Left kidney (tissue), 2 donors: ENCODE data around the gene SBSN. TPM values are rescaled to one million over a fixed set of nuclear protein-coding genes. Genes with fewer than 3 reads are reported as not detected.
"Not testable (repeated sequence)": the region's sequence is repeated elsewhere in the genome, so short reads cannot be mapped to it uniquely, and the experiment has no call there.

Source experiments
- DNase-seq: peaks from one replicate; pipeline ENCODE4 v3.0.0-alpha.2; 2013
- polyA plus RNA-seq: library from polyadenylated mRNA; unstranded; fragments of 120-200 nt; gene quantifications from one replicate; pipeline ENCODE4 v1.2.1, GENCODE V29; 2013; ENCODE audit not compliant: insufficient read length

SBSN gene
- polyA plus RNA-seq, 1 donor, result not detected

- no peak for DNase-seq
Observed at GRCh38 chr19:35507561-35507960, 20.6 kb downstream of the SBSN start.

DNA sequence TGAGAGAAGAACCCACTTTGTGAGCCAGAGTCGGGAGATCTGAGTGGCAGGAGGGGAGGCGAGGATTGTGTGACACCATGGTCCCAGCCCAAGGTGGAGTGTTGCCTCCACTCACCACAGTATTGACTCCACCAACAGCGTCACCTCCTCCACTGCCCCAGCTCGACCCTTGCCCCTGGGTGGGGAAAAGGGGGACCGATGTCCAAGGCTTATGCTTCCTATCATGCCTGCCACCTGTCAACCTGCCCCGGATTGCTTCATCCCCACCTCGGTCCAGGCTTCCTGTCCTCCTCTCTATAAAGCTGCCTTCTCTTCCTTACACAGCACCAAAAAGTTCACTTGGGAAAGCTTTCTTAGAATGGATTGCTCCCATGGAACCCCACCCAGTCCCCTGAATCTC, 22.1 kb downstream of the SBSN start:
- no peak for DNase-seq

DNA sequence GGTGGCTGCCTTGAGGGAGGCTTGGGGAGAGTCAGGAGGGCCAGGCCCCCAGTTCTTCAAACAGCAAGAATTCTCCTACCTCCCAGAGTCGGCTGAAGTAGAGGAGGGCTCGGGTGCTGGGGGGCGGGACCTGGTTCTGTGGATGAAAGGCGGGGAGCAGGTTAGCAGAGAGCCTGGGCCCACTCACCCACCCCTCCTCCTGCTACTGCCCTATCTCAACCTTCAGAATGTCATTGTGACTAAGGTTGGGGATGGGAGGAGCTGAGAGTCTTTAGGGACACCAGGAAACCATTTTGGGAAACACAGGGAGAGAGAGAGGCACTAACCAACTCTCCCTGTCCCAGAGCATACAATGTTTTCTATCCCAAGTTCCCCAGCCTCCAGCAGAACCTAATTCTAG, 25.4 kb downstream of the SBSN start:
- DNase-seq, result no peak

DNA sequence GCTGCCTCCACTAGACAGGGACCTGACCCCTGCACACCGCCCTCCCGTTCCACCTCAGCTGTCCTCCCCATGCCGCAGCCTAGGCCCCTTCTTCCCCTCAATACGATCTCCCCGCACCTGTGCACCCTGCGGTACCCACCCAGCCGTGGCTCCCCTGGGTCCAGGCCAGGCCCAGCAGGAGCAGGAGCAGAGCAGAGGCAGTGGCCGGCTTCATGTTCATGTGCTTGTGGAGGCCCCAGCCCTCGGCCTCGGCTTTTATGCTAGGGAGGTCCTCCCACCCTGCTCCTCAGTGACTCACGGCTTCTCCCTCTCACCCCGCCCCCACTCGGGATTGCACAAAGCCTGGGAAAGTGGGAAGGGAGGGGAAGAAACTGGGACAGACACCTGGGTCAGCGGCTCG, 26.4 kb downstream of the SBSN start:
- DNase-seq, result no peak

GRCh38 chr19:35500611-35501010, 27.5 kb downstream of the SBSN start:
- DNase-seq, result no peak

DNA sequence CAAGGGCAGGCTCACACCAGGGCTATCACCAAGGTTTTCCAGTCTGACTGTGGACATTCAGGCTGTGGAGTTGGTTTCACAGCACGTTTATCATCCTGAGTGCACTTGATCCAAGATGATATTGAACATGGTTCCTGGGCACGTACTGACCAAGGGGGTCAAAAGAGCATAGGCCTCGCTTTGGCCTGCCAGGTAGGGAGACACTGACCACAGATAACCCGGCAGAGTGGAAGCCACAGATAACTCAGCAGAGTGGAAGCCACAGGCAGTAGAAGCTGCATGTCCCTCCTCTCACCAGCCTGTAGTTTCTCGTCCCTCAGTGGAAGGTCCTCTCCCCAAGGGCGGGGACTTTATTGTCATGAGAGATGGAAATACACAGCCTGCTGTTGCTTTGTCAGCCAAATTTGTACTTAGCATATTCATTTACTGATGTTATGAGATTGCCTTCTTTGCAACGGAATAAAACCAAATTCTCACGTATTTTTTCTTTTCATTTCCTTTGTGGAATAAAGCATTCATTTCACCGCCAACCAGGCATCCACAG, 29.1 kb downstream of the SBSN start:
- no peak for DNase-seq

DNA sequence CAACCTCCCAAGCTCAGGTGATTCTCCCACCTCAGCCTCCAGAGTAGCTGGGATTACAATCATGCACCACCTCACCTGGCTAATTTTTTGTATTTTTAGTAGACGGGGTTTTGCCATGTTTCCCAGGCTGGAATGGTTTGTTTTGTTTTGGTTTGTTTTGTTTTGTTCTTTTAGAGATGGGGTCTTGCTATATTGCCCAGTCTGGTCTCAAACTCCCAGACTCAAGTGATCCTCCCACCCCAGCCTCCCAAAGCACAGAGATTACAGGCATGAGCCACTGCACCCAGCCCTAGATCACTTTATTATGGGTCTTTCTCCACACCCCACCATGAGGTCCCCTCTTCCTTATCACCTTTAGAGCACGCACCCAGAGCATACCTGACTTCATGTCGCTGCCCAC, 29.9 kb downstream of the SBSN start:
- no peak for DNase-seq

- DNase-seq, result no peak
Observed at GRCh38 chr19:35497406-35497805, 30.7 kb downstream of the SBSN start.

GRCh38 chr19:35495107-35496064, 32.7 kb downstream of the SBSN start:
- peak; percentile 47 for DNase-seq

- no peak for DNase-seq
Observed at GRCh38 chr19:35493971-35494370, 34.1 kb downstream of the SBSN start.

- no peak for DNase-seq
Observed at GRCh38 chr19:35491836-35492360, 36.2 kb downstream of the SBSN start.

- DNase-seq, result no peak
Observed at GRCh38 chr19:35490364-35490763, 37.7 kb downstream of the SBSN start, which contains the start of gene KRTDAP. Gene KRTDAP (minus strand): TSS chr19:35490464. CDS start chr19:35490442, 22 bp downstream.

GRCh38 chr19:35488677-35489076, 39.4 kb downstream of the SBSN start:
- no peak for DNase-seq

DNA sequence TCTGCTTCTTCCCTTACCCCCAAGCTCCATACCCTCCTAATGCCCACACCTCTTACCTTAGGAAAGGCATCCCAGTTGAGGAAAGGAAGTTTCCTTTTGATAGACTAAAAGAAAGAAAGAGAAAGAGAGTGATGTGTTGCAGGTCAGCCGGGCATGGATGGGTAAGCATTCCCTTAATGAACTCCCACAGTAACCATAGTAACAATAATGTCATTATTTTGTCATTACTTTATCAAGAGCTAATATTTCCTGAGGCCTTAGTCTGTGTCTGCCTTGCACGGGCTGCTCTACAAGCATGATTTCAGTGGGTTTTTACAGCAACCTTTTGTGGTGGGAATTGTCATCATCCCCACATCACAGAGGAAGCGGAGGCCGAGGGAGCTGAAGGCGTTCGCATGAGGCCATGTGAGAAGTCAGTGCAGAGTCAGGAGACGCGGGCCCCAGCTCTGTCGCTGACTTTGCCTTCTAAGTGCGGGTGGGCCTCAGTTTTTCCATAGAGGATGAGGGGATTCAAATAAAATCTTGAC, 40.4 kb downstream of the SBSN start:
- DNase-seq, result no peak

DNA sequence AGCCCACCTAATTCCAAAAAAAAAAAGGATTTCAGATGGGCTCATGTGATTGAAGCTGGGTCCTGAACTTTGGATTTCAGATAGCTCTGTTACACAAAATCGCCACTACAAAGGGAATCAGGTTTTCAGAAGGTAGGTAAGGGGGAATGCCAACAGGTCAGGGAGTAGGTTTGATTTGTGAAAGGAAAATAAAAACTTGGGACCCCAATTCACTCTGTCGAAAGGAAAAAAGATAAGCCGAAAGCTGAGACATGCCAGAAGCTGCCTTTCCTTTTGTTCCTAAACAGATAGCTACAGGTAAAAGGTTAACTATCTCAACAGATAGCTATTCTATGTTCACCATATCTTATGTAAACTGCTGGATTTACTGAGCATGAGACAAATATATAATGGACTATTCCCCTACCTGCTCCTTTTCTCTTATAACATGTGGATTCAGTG, 41.8 kb downstream of the SBSN start:
- DNase-seq, result no peak

DNA sequence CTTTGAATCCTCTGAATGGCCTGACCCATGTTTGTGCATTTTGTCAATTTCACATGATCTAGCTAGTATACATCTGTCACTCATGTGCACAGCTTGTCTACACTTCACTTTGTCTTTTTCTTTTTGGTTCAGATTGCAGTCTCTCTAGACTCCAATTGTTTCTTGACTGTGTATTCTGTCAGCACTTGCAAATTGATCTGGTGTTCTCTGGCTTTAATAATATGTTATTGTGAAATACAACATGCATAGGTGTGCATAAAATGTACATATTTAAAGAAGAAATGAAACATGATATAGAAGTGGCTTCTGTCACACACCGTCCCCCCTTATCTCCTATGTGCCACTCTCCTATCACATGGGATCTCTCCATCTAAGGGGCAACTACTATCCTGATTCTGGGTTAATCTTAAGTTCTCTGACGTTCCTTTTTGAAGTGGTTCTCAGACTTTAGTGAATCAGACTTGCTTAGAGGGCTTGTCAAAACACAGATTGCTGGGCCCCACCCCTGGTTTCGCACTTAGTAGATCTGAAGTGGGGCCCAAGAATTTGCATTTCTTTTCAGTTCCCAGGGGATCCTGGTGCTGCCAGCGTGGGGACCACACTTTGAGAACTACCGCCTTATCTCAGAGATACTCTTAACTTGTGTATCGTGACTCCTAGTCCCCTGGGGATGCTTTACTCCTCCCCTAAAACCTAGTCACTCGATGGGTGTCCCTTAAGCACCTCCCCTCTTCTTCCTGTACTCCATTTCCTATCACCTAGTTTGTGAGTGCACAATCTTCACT, 43.7 kb downstream of the SBSN start:
- no peak for DNase-seq

GRCh38 chr19:35483089-35483488, 45.0 kb downstream of the SBSN start:
- no peak for DNase-seq

- no peak for DNase-seq
Observed at GRCh38 chr19:35478794-35479677, 49.1 kb downstream of the SBSN start.

DNA sequence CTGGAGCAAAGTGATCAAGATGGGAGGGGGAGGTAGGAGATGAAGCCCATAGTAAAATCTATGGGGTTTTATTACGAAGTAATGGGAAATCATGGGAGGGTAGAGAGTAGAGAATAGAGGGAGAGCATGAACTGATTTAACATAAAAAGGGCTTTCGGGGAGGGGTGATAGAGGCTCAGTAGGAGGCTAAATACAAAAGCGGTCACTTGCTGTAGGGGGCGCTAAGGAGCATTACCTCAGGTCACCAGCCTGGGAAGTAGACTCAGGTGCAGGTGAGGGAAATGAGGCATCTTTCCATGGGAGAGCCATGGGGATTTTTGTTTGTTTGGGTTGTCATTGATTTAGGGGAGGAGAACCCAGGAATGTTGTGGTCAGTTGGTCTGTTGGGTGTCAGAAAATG, 52.0 kb downstream of the SBSN start:
- no peak for DNase-seq

GRCh38 chr19:35474594-35474993, 53.5 kb downstream of the SBSN start:
- not testable (repeated sequence) for DNase-seq

GRCh38 chr19:35474104-35474503, 54.0 kb downstream of the SBSN start:
- no peak for DNase-seq
